ENCODE measurements around the gene FAM168B. TPM values are rescaled to one million over a fixed set of nuclear protein-coding genes. Genes with fewer than 3 reads are reported as not detected.

FAM168B gene
- total and polyA plus RNA-seq, 9 donors = 54.4 to 117 (median 98.4) TPM

- 12 to 14% (median 13%) methylated on average over 2 of the region's 2 CpGs for WGBS, 3 donors
- Histone ChIP-seq H3K27me3 (no peaks in the 10 kb centered on the region), H3K36me3 (no peaks in the 10 kb centered on the region), H3K4me3 (no peak overlapping the region), H3K4me1 (ENCODE audit: insufficient read depth) (peaks cover 7% of the 10 kb centered on the region), H3K27ac (no peak overlapping the region), H3K9me3 (no peaks in the 10 kb centered on the region)
- TF ChIP-seq POLR2A (IDR thresholded peaks at IDR 0.05) (no peak), CTCF (IDR thresholded peaks at IDR 0.05) (no peak), EP300 (IDR thresholded peaks at IDR 0.05) (no peak)
- intact Hi-C loops (cut with DNase I) = no loop called here
- DNase-seq = no peak
These were observed 25.7 kb downstream of the FAM168B start for GRCh38 chr2:131067465-131068125.

DNA sequence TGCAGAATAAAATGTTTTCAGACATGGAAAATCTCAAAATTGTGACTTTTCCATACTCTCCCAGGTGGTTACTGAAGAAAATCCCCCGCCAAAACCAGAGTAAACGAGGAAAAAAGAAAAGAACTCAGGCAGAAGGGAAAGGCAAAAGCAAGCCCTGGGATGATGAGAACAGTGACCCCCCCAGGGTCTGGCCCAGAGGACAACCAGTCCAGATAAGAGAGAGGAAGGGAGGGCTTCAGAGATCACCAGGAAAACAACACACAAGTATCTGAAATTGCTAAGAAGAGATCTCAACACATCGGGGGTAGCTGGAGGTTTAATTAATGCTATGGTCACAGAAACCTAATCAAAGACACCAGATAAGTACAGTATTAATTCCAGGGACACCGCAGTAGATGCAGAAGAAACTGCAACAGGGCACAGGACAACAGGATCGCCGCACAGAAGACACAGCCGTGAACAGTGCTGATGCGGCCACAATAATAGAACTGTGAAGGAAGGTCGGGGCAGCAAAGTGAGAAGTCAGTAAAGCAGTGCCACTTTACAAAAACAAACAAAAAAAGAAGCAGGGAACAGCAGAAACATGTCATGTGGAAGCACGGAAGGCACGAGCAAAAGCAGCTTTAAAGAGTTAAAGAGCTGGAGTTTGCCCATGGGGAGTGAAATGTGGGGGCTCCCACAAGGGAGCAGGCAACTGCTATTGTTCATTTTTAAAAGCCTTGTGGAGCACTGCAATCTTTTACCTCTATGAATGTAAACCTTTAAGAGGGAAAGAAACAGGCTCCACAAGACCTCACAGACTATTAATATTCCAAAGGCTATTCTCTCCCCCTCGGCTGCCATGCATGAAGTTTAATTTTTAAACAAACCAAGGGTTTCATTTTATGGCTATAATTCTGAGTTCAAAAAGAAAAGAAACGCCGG, 28.4 kb downstream of the FAM168B start:
- DNase-seq = no peak
- no peak overlapping the region for H3K4me3 ChIP-seq
- peaks cover 15% of the 10 kb centered on the region for H3K4me1 ChIP-seq (ENCODE audit: insufficient read depth)
- intact Hi-C loops (cut with DNase I) = no loop called here
- no peak for TF ChIP-seq EP300 (IDR thresholded peaks at IDR 0.05)
- H3K27me3 ChIP-seq = no peaks in the 10 kb centered on the region
- H3K36me3 ChIP-seq = no peaks in the 10 kb centered on the region
- 52 to 61% (median 53%) methylated on average over 14 of the region's 14 CpGs for WGBS, 3 donors
- H3K9me3 ChIP-seq = no peaks in the 10 kb centered on the region
- no peak overlapping the region for H3K27ac ChIP-seq

- H3K27me3 ChIP-seq = no peaks in the 10 kb centered on the region
- no peak overlapping the region for H3K4me3 ChIP-seq
- WGBS, 3 donors = 68 to 76% (median 72%) methylated on average over 11 of the region's 11 CpGs
- no peak for DNase-seq
- intact Hi-C loops (cut with DNase I) = no loop called here
- TF ChIP-seq CTCF (IDR thresholded peaks at IDR 0.05) = no peak
- H3K4me1 ChIP-seq (ENCODE audit: insufficient read depth) = peaks cover 20% of the 10 kb centered on the region
- H3K9me3 ChIP-seq = no peaks in the 10 kb centered on the region
- H3K27ac ChIP-seq = no peak overlapping the region
- no peaks in the 10 kb centered on the region for H3K36me3 ChIP-seq
These were observed 29.6 kb downstream of the FAM168B start for GRCh38 chr2:131063501-131064283.

- TF ChIP-seq CTCF (IDR thresholded peaks at IDR 0.05) (no peak), EP300 (IDR thresholded peaks at IDR 0.05) (no peak), POLR2A (IDR thresholded peaks at IDR 0.05) (no peak)
- Histone ChIP-seq H3K4me1 (ENCODE audit: insufficient read depth) (peaks cover 28% of the 10 kb centered on the region), H3K27ac (peak overlapping the region in 1 of 2 donors; percentile 5), H3K36me3 (no peaks in the 10 kb centered on the region), H3K9me3 (no peaks in the 10 kb centered on the region), H3K4me3 (no peak overlapping the region), H3K27me3 (no peaks in the 10 kb centered on the region)
- DNase-seq = no peak
- intact Hi-C loops (cut with DNase I) = no loop called here
- WGBS, 3 donors = 68 to 84% (median 75%) methylated on average over 4 of the region's 4 CpGs
These were observed 34.3 kb downstream of the FAM168B start for GRCh38 chr2:131058920-131059319.
